ENCODE data around the gene SLC41A2. TPM values are rescaled to one million over a fixed set of nuclear protein-coding genes. Genes with fewer than 3 reads are reported as not detected.
A peak's percentile ranks its signal among the peaks of the same experiment; 100 is the strongest.

Gene SLC41A2
- total and polyA plus RNA-seq, 10 donors, result 1.1 to 21.1 (median 12.1) TPM

DNA sequence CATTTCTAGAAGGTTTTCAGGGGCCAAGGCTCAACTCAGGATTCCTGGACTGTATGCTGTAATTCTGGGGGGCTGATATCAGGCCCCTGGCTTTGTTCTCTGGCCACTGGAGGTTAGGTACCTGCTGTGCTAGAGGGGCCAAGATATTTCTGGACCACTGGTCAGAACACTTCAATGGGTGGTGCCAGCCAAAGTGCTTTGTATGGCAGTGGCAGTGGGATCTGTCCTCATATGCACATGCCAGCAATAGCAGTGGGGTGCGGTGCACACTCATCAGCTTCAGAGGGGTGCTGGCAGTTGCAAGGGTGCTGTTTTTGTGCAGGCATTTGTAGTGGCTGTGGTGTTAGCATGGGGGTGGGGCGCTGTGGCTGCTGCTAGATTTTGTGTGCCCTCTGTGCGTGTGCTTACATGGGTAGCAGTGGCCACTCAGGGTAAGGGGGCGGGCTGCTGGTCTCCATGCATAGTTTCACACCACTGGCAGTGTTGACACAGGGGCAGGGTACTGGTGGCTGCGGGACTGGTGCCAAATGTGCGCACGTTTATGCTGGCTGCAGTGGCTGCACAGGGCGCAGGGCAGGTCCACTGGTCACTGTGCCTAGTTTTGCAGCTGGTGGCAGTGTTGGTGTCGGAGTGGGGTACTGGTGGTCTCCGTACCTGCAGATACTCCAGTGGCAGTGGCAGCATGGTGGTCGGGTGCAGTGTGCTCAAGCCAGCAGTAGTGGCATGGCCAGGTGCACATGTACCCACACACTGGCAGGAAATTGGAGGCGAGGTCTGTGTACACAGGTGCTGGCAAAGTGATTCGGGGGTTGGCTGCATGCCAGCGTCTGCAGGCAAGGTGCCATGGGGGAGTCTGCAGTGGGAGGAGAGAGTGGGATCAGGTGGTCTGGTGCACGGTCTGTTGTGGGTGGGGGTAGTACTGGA is 40.6 kb upstream of the SLC41A2 start:
- no peaks in the 10 kb centered on the region for H3K27me3 ChIP-seq (replicated peaks in 1 of 7)
- H3K36me3 ChIP-seq, result peaks cover 3 to 100% (median 57%) of the 10 kb centered on the region in 6 donors
- no peaks in the 10 kb centered on the region for H3K9me3 ChIP-seq
- H3K4me3 ChIP-seq, result no peak overlapping the region
- TF ChIP-seq POLR2AphosphoS5 (IDR thresholded peaks at IDR 0.05) (no peak), POLR2A (IDR thresholded peaks at IDR 0.05) (no peak)
- TF ChIP-seq, protein P1, sequence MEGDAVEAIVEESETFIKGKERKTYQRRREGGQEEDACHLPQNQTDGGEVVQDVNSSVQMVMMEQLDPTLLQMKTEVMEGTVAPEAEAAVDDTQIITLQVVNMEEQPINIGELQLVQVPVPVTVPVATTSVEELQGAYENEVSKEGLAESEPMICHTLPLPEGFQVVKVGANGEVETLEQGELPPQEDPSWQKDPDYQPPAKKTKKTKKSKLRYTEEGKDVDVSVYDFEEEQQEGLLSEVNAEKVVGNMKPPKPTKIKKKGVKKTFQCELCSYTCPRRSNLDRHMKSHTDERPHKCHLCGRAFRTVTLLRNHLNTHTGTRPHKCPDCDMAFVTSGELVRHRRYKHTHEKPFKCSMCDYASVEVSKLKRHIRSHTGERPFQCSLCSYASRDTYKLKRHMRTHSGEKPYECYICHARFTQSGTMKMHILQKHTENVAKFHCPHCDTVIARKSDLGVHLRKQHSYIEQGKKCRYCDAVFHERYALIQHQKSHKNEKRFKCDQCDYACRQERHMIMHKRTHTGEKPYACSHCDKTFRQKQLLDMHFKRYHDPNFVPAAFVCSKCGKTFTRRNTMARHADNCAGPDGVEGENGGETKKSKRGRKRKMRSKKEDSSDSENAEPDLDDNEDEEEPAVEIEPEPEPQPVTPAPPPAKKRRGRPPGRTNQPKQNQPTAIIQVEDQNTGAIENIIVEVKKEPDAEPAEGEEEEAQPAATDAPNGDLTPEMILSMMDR (IDR thresholded peaks at IDR 0.05 in 8 of 11, conservative IDR thresholded peaks at IDR 0.05 in 3 of 11), result no peak
- no peak overlapping the region for H3K27ac ChIP-seq
- peaks cover 0 to 6% (median 0%) of the 10 kb centered on the region in 6 donors for H3K4me1 ChIP-seq
- intact Hi-C loops (cut with DNase I; ENCODE audit: low total_unique reads), result no loop called here
- 78 to 92% (median 88%) methylated on average over 14 to 15 of the region's 15 CpGs for WGBS, 5 donors
- no peak for DNase-seq

GRCh38 chr12:104997541-104997940 is 39.5 kb upstream of the SLC41A2 start:
- H3K27ac ChIP-seq, result no peak overlapping the region
- DNase-seq, result no peak
- TF ChIP-seq POLR2A (IDR thresholded peaks at IDR 0.05) (no peak), POLR2AphosphoS5 (IDR thresholded peaks at IDR 0.05) (no peak)
- TF ChIP-seq, protein P1 (IDR thresholded peaks at IDR 0.05 in 8 of 11, conservative IDR thresholded peaks at IDR 0.05 in 3 of 11), result no peak
- peaks cover 3 to 100% (median 56%) of the 10 kb centered on the region in 6 donors for H3K36me3 ChIP-seq
- peaks cover 0 to 6% (median 0%) of the 10 kb centered on the region in 6 donors for H3K4me1 ChIP-seq
- H3K4me3 ChIP-seq, result no peak overlapping the region
- intact Hi-C loops (cut with DNase I; ENCODE audit: low total_unique reads), result no loop called here
- WGBS, 5 donors, result 72 to 88% (median 81%) methylated on average over 3 of the region's 3 CpGs
- H3K9me3 ChIP-seq, result no peaks in the 10 kb centered on the region
- H3K27me3 ChIP-seq (replicated peaks in 1 of 7), result no peaks in the 10 kb centered on the region

- H3K4me3 ChIP-seq, result no peak overlapping the region
- intact Hi-C loops (cut with DNase I; ENCODE audit: low total_unique reads), result no loop called here
- H3K36me3 ChIP-seq, result peaks cover 0 to 100% (median 62%) of the 10 kb centered on the region in 6 donors
- H3K27me3 ChIP-seq (replicated peaks in 1 of 7), result no peaks in the 10 kb centered on the region
- H3K9me3 ChIP-seq, result no peaks in the 10 kb centered on the region
- 56 to 70% (median 58%) methylated on average over 3 of the region's 3 CpGs for WGBS, 5 donors
- DNase-seq, result no peak
- H3K27ac ChIP-seq, result no peak overlapping the region
- TF ChIP-seq, protein P1 (IDR thresholded peaks at IDR 0.05 in 8 of 11, conservative IDR thresholded peaks at IDR 0.05 in 3 of 11), result no peak
- TF ChIP-seq POLR2A (IDR thresholded peaks at IDR 0.05) (no peak), POLR2AphosphoS5 (IDR thresholded peaks at IDR 0.05) (no peak)
- H3K4me1 ChIP-seq, result peaks cover 0 to 6% (median 0%) of the 10 kb centered on the region in 6 donors
Observed at GRCh38 chr12:104994336-104994735, 36.2 kb upstream of the SLC41A2 start.

GRCh38 chr12:104991565-104992128 is 33.6 kb upstream of the SLC41A2 start:
- Histone ChIP-seq H3K27me3 (replicated peaks in 1 of 7) (no peaks in the 10 kb centered on the region), H3K4me1 (peaks cover 12 to 18% (median 15%) of the 10 kb centered on the region in 6 donors), H3K9me3 (no peaks in the 10 kb centered on the region), H3K4me3 (no peak overlapping the region), H3K36me3 (peaks cover 0 to 85% (median 52%) of the 10 kb centered on the region in 6 donors), H3K27ac (peak overlapping the region in 2 of 8 donors; percentile 2 to 7)
- intact Hi-C loops (cut with DNase I; ENCODE audit: low total_unique reads), result no loop called here
- DNase-seq, result no peak
- 74 to 88% (median 83%) methylated on average over 3 of the region's 3 CpGs for WGBS, 5 donors
- TF ChIP-seq, protein P1 (IDR thresholded peaks at IDR 0.05 in 8 of 11, conservative IDR thresholded peaks at IDR 0.05 in 3 of 11), result no peak
- TF ChIP-seq POLR2AphosphoS5 (IDR thresholded peaks at IDR 0.05), result no peak
- TF ChIP-seq POLR2A (IDR thresholded peaks at IDR 0.05), result no peak

Data from spleen (tissue), 11 donors.